Glutamatergic neuron (in vitro differentiated cells): Measurements from ENCODE around the gene NFYB. TPM values are rescaled to one million over a fixed set of nuclear protein-coding genes. Genes with fewer than 3 reads are reported as not detected.
"Not testable (repeated sequence)": the region's sequence is repeated elsewhere in the genome, so short reads cannot be mapped to it uniquely, and the experiment has no call there.

ENCODE experiments used
- DNase-seq: peaks from one replicate; pipeline ENCODE4 v3.0.0; 2022
- H3K27ac Mint-ChIP-seq: one replicate; pipeline ENCODE4 v1.8.0; 2020; ENCODE audit warnings: mild to moderate bottlenecking, mixed read lengths, inconsistent platforms; ENCODE audit not compliant: unreplicated experiment
- H3K27me3 Mint-ChIP-seq: one replicate; pipeline ENCODE4 v1.8.0; 2020; ENCODE audit warnings: mild to moderate bottlenecking, moderate library complexity, mixed read lengths, inconsistent platforms; ENCODE audit not compliant: unreplicated experiment
- H3K36me3 Mint-ChIP-seq: one replicate; pipeline ENCODE4 v1.8.0; 2020; ENCODE audit warnings: mild to moderate bottlenecking, mixed read lengths, inconsistent platforms; ENCODE audit not compliant: unreplicated experiment
- H3K4me1 Mint-ChIP-seq: one replicate; pipeline ENCODE4 v1.8.0; 2020; ENCODE audit warnings: mild to moderate bottlenecking, low read depth, mixed read lengths, inconsistent platforms; ENCODE audit not compliant: unreplicated experiment
- H3K4me3 Mint-ChIP-seq: one replicate; pipeline ENCODE4 v1.8.0; 2020; ENCODE audit warnings: mild to moderate bottlenecking, mixed read lengths, inconsistent platforms; ENCODE audit not compliant: unreplicated experiment
- H3K9me3 Mint-ChIP-seq: one replicate; pipeline ENCODE4 v1.8.0; 2020; ENCODE audit warnings: mild to moderate bottlenecking, moderate library complexity, mixed read lengths, inconsistent platforms; ENCODE audit not compliant: unreplicated experiment
- total RNA-seq: library from RNA; stranded (reverse); fragmentation: NEBNext Ultra II Directional; extraction: Animal tissue kit (Norgen Biotek cat#: 25700); gene quantifications from one replicate; pipeline ENCODE4 v1.2.1, GENCODE V29; 2021; ENCODE audit not compliant: unreplicated experiment
- TF ChIP-seq, protein P1 (sequence below): fragments of 200-600 bp; sonication (generic); IDR thresholded peaks from one replicate; pipeline ENCODE4 v1.5.0; 2021; ENCODE audit not compliant: partially characterized antibody, unreplicated experiment

NFYB gene
- total RNA-seq, 1 donor from 2014 or later = 17.1 TPM

DNA sequence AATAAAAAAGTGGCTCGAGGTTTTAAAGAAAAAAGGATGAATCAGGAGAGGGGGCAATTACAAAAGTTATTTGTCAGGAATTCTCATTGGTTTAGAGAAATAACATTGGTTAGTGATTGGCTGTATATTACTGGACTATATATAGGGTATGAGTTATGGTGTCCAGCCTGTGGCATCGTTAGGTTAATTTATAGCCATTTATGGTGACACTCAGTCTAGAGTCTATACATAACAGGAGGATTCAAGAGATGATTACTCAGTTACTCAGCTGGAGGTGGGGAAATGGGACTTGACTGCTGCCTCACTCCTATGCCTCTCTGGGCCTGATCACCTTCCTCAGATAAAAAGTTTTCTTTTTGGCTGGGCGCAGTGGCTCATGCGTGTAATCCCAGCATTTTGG lies 25.6 kb upstream of the NFYB start:
- TF ChIP-seq, protein P1, sequence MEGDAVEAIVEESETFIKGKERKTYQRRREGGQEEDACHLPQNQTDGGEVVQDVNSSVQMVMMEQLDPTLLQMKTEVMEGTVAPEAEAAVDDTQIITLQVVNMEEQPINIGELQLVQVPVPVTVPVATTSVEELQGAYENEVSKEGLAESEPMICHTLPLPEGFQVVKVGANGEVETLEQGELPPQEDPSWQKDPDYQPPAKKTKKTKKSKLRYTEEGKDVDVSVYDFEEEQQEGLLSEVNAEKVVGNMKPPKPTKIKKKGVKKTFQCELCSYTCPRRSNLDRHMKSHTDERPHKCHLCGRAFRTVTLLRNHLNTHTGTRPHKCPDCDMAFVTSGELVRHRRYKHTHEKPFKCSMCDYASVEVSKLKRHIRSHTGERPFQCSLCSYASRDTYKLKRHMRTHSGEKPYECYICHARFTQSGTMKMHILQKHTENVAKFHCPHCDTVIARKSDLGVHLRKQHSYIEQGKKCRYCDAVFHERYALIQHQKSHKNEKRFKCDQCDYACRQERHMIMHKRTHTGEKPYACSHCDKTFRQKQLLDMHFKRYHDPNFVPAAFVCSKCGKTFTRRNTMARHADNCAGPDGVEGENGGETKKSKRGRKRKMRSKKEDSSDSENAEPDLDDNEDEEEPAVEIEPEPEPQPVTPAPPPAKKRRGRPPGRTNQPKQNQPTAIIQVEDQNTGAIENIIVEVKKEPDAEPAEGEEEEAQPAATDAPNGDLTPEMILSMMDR = no peak
- no peak for DNase-seq
- Mint-ChIP-seq H3K4me3 (no peak overlapping the region), H3K27ac (no peak overlapping the region), H3K4me1 (no peaks in the 10 kb centered on the region), H3K36me3 (no peaks in the 10 kb centered on the region), H3K27me3 (peaks cover 1% of the 10 kb centered on the region), H3K9me3 (no peaks in the 10 kb centered on the region)

DNA sequence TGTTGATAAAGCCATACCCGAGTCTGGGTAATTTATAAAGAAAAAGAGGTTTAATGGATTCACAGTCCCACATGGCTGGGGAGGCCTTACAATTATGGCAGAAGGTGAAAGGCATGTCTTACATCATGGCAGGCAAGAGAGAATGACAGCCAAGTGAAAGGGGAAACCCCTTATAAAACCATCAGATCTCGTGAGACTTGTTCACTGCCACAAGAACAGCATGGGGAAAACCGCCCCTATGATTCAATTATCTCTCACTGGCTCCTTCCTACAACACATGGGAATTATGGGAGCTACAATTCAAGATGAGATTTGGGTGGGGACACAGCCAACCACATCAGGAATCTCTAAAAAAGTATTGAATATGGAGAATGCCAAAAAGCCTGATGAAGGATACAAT lies 25.0 kb upstream of the NFYB start:
- not testable (repeated sequence) for H3K36me3 Mint-ChIP-seq, H3K9me3 Mint-ChIP-seq, H3K4me1 Mint-ChIP-seq, H3K27me3 Mint-ChIP-seq, H3K4me3 Mint-ChIP-seq, H3K27ac Mint-ChIP-seq, DNase-seq

DNA sequence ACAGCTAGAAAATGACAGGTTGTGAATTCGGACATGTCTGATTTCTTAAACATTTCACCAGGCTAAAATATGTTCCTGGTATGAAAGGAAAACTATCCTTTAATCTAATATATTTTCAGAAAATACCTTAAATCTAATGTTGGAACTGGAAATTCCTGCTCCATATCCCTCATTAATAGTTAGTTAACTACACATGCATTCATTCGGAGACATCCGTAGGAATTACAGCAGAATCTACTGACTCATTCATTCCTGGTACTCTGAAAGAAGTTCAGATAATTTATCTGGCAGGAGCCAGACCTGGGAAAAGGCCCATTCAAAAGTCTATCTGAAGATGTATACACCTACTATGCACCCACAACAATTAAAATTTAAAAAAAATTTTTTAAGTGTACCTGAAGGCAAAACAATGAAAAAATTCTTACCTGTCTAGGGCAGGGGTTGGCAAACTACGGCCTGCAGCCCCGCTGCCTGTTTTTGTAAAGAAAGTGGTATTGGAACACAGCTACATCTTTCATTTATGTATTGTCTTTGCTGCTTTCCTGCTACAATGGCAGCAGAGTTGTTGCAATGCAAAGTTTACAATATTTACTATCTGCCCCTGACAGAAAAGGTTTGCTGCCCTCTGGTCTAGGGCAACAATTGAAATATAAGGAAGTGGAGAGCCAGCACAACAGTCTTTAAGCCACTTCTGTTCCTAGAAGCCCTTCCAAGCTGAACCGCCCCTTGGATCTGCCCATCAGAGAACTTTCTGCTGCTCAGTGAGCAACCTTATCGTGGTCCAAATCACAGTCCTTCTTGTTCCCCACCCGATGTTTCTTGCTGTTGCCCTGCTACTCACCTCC lies 17.9 kb upstream of the NFYB start:
- Mint-ChIP-seq H3K4me1 (peaks cover 3% of the 10 kb centered on the region), H3K27me3 (peaks cover 6% of the 10 kb centered on the region), H3K4me3 (no peak overlapping the region), H3K36me3 (no peaks in the 10 kb centered on the region), H3K27ac (no peak overlapping the region), H3K9me3 (no peaks in the 10 kb centered on the region)
- TF ChIP-seq, protein P1 = no peak
- DNase-seq = no peak

DNA sequence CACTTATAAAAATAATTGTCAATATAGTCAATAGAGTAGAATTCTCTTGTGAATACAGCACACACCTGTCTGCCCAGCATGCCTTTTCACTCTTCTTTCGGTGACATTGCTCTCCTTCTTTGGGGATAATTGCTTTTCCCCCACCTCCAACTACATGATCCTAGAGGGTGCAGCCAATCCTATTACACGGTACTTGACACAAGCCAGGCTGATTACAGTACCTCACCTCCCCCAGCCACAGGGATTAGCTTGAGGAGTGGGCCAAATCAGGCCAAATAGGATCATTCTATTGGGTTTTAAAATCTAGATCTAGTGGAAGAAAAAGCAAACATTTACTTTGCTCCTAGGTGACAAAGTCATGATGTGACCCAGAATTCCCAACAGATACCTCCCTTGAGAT lies 16.8 kb upstream of the NFYB start:
- Mint-ChIP-seq H3K27me3 (peaks cover 6% of the 10 kb centered on the region), H3K4me3 (no peak overlapping the region), H3K4me1 (peaks cover 3% of the 10 kb centered on the region), H3K27ac (no peak overlapping the region), H3K36me3 (no peaks in the 10 kb centered on the region), H3K9me3 (no peaks in the 10 kb centered on the region)
- TF ChIP-seq, protein P1 = no peak
- DNase-seq = no peak

DNA sequence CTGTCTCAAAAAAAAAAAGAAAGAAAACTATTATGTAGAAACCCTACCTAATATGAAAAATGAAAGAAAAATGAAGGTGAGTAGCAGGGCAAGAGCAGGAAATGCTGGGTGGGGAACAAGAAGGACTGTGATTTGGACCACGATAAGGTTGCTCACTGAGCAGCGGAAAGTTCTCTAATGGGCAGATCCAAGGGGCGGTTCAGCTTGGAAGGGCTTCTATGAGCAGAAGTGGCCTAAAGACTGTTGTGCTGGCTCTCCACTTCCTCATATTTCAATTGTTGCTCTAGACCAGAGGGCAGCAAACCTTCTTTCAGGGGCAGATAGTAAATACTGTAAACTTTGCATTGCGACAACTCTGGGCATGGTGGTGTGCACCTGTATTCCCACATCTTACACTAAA lies 16.3 kb upstream of the NFYB start:
- no peak for DNase-seq
- H3K4me1 Mint-ChIP-seq = peaks cover 3% of the 10 kb centered on the region
- H3K27ac Mint-ChIP-seq = no peak overlapping the region
- no peaks in the 10 kb centered on the region for H3K9me3 Mint-ChIP-seq
- TF ChIP-seq, protein P1 = no peak
- no peaks in the 10 kb centered on the region for H3K36me3 Mint-ChIP-seq
- peaks cover 6% of the 10 kb centered on the region for H3K27me3 Mint-ChIP-seq
- H3K4me3 Mint-ChIP-seq = no peak overlapping the region
